BJ (cell line): ENCODE measurements around the gene KYAT1. TPM values are rescaled to one million over a fixed set of nuclear protein-coding genes. Genes with fewer than 3 reads are reported as not detected.

ENCODE experiments used
- CTCF ChIA-PET: fragments of 350-600 bp; formaldehyde crosslinking; extraction: SDS; loops from one replicate; lab custom pipeline; 2021; ENCODE audit warnings: antibody characterized with exemption, inconsistent platforms; lab: Yijun Ruan, JAX
- POLR2A ChIA-PET: fragments of 300-600 bp; sonication (Branson Sonifier 250); formaldehyde crosslinking; extraction: SDS; loops from one replicate; lab custom pipeline; 2021; ENCODE audit warnings: antibody characterized with exemption; lab: Charles Lee
- DNase-seq: peaks from one replicate; pipeline ENCODE4 v3.0.0-alpha.2; 2011; ENCODE audit warnings: low read depth
- H3K27me3 ChIP-seq: 2 replicates; pipeline ENCODE4 v1.6.0; 2011; ENCODE audit warnings: low read length; ENCODE audit not compliant: control insufficient read depth, insufficient read depth
- H3K36me3 ChIP-seq: 2 replicates; pipeline ENCODE4 v1.5.1; 2011; ENCODE audit warnings: low read length; ENCODE audit not compliant: control insufficient read depth, insufficient read depth
- H3K4me3 ChIP-seq: 2 replicates; pipeline ENCODE4 v1.5.1; 2011; ENCODE audit warnings: low read depth, mild to moderate bottlenecking, control low read depth, low read length
- polyA plus RNA-seq: library from polyadenylated mRNA; depleted of rRNA; stranded (reverse); fragments of >200 nt; gene quantifications from 2 replicates; pipeline ENCODE4 v1.2.3, GENCODE V29; 2011
- TF ChIP-seq, protein P1 (sequence below): IDR thresholded peaks from 2 replicates; pipeline ENCODE4 v1.5.1; 2011; ENCODE audit warnings: low read depth, mild to moderate bottlenecking, control low read depth, inconsistent platforms, low read length, moderate library complexity; ENCODE audit not compliant: insufficient read depth

The KYAT1 gene
- polyA plus RNA-seq, 1 experiment, result 5.6 TPM

DNA sequence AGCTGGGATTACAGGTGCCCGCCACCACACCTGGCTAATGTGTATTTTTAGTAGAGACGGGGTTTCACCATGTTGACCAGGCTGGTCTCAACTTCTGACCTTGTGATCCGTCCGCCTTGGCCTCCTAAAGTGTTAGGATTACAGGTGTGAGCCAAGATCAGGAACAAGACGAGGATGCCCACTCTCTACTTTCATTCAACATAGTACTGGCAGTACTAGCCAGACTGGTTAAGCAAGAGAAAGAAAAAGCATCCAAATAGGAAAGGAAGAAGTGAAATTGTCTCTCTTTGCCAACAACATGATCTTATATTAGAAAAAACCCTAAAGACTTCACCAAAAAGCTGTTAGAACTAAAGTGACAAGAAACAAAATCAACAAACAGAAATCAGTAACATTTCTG is 70.9 kb downstream of the KYAT1 start:
- H3K36me3 ChIP-seq, result peaks cover 21% of the 10 kb centered on the region
- H3K4me3 ChIP-seq, result no peak overlapping the region
- H3K27me3 ChIP-seq, result no peaks in the 10 kb centered on the region
- TF ChIP-seq, protein P1, sequence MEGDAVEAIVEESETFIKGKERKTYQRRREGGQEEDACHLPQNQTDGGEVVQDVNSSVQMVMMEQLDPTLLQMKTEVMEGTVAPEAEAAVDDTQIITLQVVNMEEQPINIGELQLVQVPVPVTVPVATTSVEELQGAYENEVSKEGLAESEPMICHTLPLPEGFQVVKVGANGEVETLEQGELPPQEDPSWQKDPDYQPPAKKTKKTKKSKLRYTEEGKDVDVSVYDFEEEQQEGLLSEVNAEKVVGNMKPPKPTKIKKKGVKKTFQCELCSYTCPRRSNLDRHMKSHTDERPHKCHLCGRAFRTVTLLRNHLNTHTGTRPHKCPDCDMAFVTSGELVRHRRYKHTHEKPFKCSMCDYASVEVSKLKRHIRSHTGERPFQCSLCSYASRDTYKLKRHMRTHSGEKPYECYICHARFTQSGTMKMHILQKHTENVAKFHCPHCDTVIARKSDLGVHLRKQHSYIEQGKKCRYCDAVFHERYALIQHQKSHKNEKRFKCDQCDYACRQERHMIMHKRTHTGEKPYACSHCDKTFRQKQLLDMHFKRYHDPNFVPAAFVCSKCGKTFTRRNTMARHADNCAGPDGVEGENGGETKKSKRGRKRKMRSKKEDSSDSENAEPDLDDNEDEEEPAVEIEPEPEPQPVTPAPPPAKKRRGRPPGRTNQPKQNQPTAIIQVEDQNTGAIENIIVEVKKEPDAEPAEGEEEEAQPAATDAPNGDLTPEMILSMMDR, result no peak
- no peak for DNase-seq
- POLR2A ChIA-PET, result no interaction called here
- CTCF ChIA-PET, result interaction anchor here (0.6 kb wide), 1 partner anchor 617 kb away, joined by 3 read pairs; no protein-coding TSS in a partner anchor

DNA sequence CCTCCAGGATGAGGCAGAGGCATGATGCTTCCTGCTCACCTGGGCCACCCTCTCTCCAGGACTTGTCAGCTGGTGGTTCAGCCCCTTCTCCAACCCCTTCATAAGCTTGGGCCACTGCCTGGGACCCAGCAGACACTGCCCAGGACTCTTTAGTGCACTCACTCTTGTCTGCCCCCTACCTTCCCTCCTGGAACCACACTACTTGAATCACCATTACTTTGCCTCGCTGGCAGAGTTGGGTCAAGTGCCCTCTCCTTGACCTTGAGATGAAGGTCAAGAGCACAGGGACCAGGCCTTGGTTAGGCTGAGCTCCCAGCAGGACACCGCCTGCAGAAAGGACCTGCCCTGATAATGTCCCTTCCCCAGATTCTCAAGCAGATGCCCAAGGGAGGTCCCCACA is 71.9 kb downstream of the KYAT1 start:
- Histone ChIP-seq H3K27me3 (no peaks in the 10 kb centered on the region), H3K4me3 (no peak overlapping the region), H3K36me3 (peaks cover 25% of the 10 kb centered on the region)
- TF ChIP-seq, protein P1, result no peak
- CTCF ChIA-PET, result interaction anchor here (2.4 kb wide), 1 partner anchor 8 kb away, joined by 12 read pairs; the partner anchor contains the start of gene ENDOG
- POLR2A ChIA-PET, result no interaction called here
- DNase-seq, result no peak

DNA sequence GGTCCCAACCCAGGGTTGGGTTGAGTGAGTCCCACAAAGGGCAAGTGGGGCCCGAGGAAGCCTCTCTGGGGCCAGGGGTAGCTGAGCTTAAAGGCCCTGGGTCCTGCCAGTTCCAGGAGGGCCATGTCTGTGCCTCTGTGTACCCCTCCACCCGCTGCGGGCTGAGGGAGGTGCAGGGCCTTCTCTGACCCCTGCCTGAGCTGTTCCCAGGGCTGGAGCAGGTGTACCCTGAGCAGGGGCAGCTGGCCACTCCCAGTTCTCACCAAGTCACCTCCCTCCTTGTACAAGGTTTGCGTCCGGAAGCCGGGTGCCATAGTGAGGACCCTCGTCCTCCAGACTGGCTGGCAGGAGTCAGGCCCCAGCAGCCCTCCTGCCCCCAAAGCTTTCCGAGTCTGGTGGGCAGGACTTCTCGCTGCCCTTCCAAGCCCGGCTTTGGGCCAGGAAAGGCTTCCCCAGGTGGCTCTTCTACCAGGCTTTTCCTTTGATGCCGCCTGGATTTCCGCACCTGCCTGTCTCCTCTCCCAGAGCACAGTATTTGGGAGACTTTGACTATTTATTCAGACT is 72.6 kb downstream of the KYAT1 start:
- CTCF ChIA-PET, result interaction anchor here (2.4 kb wide), 1 partner anchor 9 kb away, joined by 12 read pairs; the partner anchor contains the start of gene ENDOG
- Histone ChIP-seq H3K27me3 (no peaks in the 10 kb centered on the region), H3K36me3 (peaks cover 25% of the 10 kb centered on the region), H3K4me3 (no peak overlapping the region)
- DNase-seq, result no peak
- TF ChIP-seq, protein P1, result no peak
- POLR2A ChIA-PET, result no interaction called here

DNA sequence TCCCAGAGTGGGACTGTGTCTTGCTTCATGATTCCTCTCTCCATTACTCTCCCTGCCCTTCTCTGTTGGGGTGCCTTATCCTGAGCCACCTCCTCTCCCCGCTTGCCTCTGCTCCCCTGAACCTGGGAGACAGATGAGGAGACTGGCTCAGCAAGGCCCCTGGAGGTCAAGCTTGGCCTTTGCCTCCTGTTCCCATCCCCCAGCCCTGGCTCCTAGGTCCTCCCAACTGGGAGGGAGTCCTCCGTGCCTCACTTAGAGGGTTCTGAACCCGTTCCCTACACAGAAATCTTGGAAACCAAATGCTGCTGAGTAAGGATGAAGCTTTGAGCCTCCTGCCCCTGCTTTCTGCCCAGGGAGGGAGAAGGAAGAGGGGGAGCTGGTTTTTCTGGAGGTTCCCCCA is 73.2 kb downstream of the KYAT1 start:
- Histone ChIP-seq H3K4me3 (no peak overlapping the region), H3K36me3 (peaks cover 29% of the 10 kb centered on the region), H3K27me3 (no peaks in the 10 kb centered on the region)
- no peak for DNase-seq
- ChIA-PET CTCF (interaction anchor here (2.4 kb wide), 1 partner anchor 10 kb away, joined by 12 read pairs; the partner anchor contains the start of gene ENDOG), POLR2A (no interaction called here)
- TF ChIP-seq, protein P1, result no peak

DNA sequence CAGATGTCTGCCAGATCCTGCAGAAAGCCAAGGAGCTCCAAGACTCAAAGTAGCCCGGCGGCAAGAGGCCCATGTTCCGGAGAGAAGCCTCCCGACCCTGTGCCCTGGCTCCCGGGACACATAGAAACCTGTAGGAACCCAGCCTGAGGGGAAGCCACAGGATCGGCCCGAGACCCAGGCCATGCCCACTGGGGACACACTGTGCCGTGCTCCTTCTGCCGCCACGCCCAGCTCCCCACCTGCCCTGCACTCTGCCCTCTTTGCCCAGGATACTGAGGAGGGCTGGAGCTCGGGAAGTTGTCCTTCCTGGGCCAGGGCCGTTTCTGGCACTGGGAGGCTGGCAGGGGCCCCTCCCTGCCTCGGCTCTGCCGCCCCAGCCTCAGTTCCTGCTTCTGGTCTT is 73.9 kb downstream of the KYAT1 start:
- POLR2A ChIA-PET, result no interaction called here
- H3K27me3 ChIP-seq, result no peaks in the 10 kb centered on the region
- TF ChIP-seq, protein P1, result no peak
- H3K36me3 ChIP-seq, result peaks cover 35% of the 10 kb centered on the region
- no peak for DNase-seq
- no peak overlapping the region for H3K4me3 ChIP-seq
- CTCF ChIA-PET, result interaction anchor here (1.2 kb wide), 1 partner anchor 10 kb away, joined by 4 read pairs; the partner anchor contains the start of gene ENDOG
